Measurements from ENCODE around the gene NAV3. TPM values are rescaled to one million over a fixed set of nuclear protein-coding genes. Genes with fewer than 3 reads are reported as not detected.
A peak's percentile ranks its signal among the peaks of the same experiment; 100 is the strongest.
"Not testable (repeated sequence)": the region's sequence is repeated elsewhere in the genome, so short reads cannot be mapped to it uniquely, and the experiment has no call there.

Gene NAV3
- polyA plus RNA-seq, 1 donor, result 11.4 TPM

DNA sequence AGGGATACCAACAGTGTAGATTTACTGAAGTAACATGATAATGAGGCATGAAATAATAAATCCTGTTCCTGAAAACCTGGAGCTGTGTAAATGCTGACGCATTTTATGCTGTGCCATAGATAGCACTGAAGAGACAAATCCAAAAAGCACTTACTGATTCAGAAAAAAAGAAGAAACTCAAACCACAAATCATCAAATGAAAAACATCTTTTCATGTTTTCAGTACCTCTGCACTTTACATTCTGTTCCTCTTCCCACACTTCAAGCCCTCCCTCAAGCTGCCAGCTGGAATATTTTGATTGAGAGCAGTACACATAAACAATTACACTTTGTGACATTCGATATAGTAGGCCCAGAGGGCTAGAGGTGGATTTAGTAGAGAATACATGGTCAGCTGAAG, 362.3 kb downstream of the NAV3 start:
- no peak for DNase-seq

- no peak for DNase-seq
Observed at GRCh38 chr12:78194448-78194847, 363.8 kb downstream of the NAV3 start.

GRCh38 chr12:78198896-78199295, 368.2 kb downstream of the NAV3 start:
- no peak for DNase-seq

DNA sequence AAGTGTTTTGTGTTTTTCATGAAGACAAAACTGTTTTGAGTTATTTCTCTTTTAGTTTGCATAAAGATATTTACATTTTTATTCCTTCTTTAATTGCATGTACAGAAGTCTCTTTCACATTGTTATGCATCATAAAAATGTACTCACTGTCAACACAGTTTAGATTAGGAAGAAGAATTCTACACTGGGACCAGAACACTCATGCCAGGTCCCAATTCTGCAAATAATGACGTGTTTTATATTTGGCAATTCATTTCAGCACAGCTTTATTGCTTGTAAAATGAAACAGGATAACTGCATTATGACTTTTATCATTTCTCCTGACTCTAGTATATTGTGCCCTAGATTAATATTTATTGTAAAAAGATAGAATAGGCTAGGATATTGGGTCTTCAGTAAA, 369.2 kb downstream of the NAV3 start:
- no peak for DNase-seq

GRCh38 chr12:78204926-78205325, 374.2 kb downstream of the NAV3 start:
- DNase-seq, result no peak

DNA sequence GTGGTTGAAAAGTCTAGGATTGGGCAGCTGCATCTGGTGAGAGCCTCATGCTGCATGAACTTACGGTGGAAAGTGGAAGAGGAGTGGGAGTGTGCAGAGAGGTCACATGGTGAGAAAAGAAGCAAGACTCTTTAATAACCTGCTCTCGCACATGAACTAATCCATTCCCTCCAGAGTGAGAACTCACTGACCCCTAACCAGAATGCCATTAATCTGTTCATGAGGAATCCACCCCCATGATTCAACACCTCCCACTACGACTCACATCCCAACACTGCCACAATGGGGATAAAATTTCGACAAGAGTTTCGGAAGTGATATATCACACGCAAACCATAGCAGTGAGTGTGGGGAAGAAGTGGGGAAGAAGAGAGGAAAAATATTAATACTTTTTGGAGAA, 377.4 kb downstream of the NAV3 start:
- DNase-seq, result peak; percentile 71

DNA sequence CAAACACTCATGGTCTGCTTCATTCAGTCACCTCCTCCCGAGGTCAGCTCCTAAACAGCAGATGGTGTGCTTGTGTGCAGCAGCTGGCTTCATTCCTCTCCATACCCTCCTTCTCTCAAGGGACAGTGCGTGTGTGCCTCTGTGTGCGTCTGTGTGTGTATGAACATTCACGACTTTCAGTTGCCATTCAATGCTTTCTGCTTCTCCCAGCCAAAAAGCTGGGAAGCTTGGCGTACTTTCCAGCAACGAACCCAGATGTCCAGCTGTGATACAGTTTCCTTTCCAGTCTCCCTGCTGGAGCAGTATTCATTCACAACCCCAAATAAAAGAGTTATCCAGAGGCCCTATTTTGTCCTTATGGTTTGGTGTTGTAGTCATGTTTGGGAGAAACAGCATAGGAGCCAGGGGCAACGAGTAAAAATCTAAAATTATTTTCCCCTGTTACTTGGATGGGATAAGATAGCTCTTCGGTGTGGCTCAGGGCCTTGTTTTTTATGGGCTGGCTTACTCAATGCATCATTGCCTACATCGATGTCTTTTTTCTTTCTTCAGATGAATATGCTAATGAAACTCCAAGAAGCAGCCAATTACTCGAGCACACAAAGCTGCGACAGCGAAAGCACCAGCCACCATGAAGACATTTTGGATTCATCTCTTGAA, 379.3 kb downstream of the NAV3 start:
- no peak for DNase-seq

DNA sequence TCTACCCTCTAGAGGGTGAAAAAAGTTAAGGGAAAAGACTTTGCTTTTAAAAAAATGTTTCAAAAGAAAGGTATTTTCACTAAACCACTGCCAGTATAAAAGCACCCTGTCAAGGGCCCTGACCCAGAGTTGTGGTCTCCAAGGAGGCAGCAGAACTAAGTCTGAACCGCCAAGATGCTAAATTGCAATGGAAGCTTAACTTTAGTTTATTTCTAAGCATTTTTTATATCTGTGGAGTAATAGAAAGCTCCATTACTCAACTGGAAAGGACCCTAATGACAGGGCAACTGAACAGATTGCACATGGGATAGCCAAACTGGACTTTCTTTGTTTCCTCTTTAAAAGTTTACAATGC, 379.8 kb downstream of the NAV3 start:
- no peak for DNase-seq

DNA sequence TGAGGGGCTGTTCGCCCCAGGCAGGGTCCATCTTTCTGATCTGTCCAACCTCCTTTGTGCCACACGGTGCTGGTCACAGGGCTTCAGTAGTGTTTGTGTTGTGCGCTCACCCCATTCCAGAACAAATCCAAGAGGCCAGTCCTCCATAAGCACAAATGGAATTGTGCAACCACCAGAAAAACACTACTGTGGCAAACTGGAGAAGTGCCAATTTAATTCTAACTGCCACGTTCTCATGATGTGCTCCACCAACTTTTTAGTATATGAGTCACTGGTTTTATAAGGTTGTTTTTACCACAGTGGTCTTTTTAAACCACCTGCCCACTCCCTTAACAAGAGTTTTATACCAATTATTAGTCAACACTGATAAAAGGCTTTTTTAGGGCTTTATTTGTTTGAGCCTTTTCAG, 380.2 kb downstream of the NAV3 start:
- DNase-seq, result no peak

DNA sequence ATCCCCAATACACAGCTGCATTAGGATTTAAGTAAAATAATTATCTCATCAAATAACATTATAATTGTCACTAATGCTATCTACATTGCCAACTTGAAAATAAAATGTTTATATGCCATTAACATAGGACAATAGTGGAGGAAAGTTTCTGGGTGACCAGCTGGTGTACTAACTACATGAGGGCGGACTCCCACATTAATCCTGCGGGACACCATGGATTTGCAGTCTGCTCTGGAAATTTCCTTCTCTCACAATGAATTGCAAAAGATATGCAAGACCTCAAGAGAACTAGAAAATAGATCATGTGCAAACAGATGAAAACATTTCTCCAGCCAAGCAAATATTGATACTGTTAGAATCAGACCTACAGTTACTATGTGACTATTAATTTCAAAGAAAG, 390.1 kb downstream of the NAV3 start:
- no peak for DNase-seq

- DNase-seq, result no peak
Observed at GRCh38 chr12:78224154-78224553, 393.5 kb downstream of the NAV3 start.

DNA sequence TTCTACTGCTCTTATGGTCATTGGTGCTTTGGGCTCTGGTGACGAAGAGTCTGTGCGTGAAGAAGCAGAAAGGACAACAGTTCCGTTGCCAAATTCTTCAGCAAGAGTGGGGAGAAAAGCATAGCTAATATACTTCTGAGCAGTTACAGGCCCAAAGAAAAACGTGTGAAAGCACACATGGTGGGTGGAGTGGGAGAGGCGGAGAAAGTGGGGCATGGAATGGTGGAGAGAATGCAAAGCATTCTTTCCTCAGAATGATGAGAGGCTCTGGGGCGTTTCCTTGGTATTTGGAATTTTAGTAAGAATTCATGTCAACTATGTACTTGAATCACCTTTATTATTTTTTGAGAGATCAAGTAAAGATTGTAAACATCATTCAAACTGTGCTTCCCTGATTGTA, 396.1 kb downstream of the NAV3 start:
- DNase-seq, result no peak

- DNase-seq, result no peak
Observed at GRCh38 chr12:78229591-78230101, 399.0 kb downstream of the NAV3 start.

DNA sequence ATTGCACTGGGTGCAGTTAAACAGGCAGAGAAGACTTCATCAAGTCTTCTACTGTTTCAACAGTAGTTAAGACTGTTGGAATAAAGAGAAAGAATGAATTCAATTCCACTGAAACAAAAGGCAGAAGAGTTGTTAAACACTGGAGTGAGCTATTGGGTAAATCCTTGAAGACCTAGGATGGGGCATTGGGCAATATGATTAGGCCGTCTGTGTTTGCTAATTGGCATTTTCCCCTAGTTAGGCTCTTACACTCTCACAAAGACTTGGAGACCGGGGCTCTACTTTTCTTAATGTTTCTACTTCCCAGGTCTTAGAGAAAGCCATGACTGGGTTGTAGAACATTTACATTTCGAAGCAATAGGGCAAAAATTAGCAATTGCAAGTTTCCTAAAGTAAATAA, 402.1 kb downstream of the NAV3 start:
- no peak for DNase-seq

GRCh38 chr12:78236264-78236663, 405.6 kb downstream of the NAV3 start:
- no peak for DNase-seq

- DNase-seq, result no peak
Observed at GRCh38 chr12:78239544-78239943, 408.9 kb downstream of the NAV3 start.

DNA sequence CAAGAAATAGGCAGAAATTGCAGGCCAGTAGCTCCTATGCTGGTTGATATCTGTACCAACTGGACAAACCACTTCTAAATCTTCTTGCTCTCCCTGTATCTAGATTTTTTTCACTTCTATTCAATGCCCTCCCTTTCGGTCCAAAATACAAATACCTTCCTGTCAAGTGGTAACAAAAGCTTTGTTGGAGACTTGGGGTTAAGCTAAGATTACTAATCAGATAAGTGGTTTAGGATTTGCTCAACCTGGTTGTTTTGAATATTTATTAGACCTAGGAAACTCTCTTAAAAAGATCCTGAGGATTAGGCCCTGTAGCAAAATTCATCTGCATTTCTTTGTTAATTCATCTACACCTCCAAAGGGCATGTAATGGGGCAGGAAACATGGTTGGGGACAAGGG, 410.1 kb downstream of the NAV3 start:
- DNase-seq, result no peak

DNA sequence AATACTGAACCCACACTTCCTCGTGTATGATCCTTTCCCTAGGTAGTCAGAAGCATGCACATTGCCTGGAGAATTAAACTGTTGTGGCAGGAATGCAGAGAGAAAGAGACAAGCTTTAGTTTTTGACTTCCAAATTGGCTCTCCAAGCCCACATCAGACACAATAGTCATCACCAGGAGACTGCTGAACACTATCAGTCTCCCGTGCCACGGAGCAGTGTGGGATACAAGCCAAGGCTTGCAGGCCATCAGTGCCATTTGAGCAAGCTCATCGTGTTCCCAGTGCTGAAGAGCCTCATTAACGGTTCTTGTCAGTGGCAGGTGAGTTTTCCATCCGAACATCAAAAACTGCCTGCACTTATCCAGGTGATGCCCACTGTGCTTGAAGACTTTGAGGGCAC, 410.8 kb downstream of the NAV3 start:
- no peak for DNase-seq

DNA sequence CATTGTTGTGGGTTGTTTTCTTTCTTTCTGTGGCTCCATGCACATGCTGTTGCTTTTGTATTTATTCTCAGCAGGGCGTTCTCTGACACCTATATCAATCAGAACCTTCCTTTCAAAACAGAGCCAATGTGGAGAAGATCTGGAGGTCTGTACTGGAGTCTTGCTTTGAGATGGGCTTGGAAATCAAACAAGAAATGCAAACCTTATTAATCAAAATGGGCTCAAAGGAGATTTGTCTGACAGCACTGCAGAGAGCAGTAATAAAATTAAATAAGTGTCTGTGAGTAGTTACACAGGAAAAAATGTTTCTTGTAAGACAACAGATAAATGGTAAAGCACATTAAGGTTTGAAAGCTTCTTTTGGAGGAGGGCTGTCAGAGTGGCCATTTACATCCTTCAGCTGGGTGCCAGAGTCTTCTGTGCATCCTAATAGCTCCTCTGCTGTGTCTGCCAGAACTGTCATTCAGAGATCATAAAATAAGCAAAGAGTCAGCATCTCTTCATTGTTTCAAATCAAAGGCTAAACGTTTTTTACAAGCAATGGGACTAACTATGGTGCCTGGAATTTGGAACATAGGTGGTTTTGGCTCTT, 414.3 kb downstream of the NAV3 start:
- DNase-seq, result no peak

GRCh38 chr12:78248321-78248720, 417.6 kb downstream of the NAV3 start:
- DNase-seq, result no peak

DNA sequence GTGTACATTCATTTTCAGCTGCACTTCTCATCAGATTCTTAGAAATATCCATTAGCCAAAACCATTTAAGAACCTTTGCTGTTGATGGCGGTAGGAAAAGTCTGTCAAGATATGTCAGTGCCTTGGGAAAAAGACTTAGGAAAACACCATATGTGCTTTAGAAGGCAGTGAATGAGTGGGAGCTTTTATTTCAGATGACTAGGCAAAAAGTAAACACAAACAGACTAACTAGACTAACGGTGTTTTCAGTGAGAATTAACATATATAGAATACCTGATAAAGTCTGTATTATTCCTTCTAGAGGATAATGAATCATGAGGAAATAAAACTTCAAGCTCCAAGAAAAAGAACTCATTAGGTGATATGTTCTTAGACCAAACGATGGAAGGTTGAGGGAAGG, 418.9 kb downstream of the NAV3 start:
- DNase-seq, result no peak

DNA sequence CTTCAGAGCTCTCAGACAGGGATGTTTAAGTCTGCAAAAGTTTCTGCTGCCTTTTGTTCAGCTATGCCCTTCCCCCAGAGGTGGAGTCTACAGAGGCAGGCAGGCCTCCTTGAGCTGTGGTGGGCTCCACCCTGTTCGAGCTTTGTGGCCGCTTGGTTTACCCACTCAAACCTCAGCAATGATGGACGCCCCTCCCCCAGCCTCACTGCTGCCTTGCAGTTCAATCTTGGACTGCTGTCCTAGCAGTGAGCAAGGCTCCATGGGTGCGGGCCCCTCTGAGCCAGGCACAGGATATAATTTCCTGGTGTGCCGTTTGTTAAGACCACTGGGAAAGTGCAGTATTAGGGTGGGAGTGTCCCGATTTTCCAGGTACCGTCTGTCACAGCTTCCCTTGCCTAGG, 427.0 kb downstream of the NAV3 start:
- not testable (repeated sequence) for DNase-seq

DNA sequence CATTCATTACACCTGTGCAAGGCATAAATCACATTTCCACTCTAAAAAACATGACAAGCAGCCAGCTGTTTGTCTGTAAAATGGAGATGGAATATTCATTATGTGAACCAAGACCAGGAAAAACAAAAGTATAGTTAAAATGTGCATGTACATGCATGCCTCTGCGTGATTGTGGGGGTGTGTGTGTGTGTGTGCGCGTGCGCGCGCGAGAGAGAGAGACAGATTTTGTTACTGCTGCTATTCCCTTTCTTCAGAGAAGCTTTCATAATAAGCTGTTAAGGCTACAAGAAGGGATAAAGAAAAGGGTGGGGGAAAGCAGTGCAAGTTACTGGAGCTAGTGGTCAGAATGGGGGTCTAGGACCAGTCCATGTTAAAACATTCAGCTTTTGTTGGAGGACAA, 430.3 kb downstream of the NAV3 start:
- no peak for DNase-seq

- no peak for DNase-seq
Observed at GRCh38 chr12:78261901-78262300, 431.2 kb downstream of the NAV3 start.
